KBM-7 (cell line): ENCODE results near the gene TNFSF18.
"Not testable (repeated sequence)": the region's sequence is repeated elsewhere in the genome, so short reads cannot be mapped to it uniquely, and the experiment has no call there.

ENCODE experiments used
- DNase-seq: peaks from one replicate; pipeline ENCODE4 v3.0.0-alpha.2; 2015
- in situ Hi-C: fragments of 300-500 bp; cut with MboI; formaldehyde crosslinking; loops from 2 replicates; pipeline ENCODE4 v1.14.3; 2020; ENCODE audit warnings: low sequenced_read_pairs, low pct_unique_long_range_greater_than_20kb, mixed read lengths

The TNFSF18 gene, protein sequence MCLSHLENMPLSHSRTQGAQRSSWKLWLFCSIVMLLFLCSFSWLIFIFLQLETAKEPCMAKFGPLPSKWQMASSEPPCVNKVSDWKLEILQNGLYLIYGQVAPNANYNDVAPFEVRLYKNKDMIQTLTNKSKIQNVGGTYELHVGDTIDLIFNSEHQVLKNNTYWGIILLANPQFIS

DNA sequence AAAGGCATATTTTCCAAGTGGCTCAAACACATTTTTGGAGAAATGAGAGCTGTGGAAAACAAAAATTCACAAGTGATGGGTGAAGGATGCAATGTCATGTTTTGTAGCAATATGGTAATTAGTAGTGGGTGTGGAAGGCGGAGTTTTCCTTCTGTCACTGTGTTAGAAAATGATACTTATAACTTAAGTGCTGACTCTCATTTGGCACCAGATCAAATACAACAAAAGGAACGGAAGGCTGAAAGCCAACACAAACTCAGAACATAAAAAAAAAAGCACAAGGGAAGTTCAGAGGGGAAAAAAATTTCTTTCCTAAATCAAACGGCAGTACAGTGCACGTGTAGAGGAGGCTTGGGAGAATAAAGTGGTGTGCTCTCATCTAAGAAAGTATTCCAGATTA is at the start of gene TNFSF18:
TSS of gene TNFSF18 (minus strand) at position 77 of the 400 bp plus-strand sequence. CDS start at position 32, 45 bp downstream.
- in situ Hi-C loops = no loop called here
- no peak for DNase-seq

DNA sequence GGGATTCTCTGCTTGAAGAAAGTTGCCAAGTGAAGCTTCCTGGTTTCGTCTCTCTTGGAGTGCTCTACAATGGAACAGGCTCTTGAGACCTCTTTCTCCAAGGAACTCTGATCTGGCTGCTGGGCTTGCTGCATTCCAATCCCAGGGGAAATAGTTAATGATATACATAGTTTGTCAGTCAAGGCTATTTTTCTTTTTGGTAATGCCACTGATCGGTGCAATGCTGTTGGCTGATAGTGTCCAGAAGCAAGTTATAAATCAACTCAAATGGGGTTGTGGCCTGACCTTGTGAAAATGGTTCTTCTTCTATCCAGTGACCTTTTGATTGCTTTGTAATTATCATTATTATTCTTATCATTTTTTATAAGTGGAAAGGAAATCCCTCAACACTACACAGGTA is 48.4 kb upstream of the TNFSF18 start:
- DNase-seq = no peak
- in situ Hi-C loops = no loop called here

DNA sequence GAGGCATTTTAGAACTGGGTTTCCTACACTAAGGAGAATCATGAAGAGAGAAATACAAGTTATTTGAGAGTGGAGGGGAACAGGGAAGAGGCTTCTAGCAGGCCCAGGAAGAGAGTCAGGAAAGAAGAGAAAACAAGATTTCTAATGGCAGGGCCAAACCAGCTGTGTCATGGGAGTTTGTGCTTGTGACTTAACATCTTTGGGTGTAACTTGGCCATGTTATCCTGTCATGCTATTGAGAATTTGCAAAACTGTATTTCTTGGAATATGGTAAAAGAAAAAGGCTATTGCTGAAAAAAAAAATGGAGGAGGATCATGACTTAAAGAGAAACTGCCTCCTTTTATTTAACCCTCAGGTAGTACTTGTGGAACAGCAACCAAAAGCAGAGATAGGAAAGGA is 47.4 kb upstream of the TNFSF18 start:
- in situ Hi-C loops = no loop called here
- DNase-seq = no peak

DNA sequence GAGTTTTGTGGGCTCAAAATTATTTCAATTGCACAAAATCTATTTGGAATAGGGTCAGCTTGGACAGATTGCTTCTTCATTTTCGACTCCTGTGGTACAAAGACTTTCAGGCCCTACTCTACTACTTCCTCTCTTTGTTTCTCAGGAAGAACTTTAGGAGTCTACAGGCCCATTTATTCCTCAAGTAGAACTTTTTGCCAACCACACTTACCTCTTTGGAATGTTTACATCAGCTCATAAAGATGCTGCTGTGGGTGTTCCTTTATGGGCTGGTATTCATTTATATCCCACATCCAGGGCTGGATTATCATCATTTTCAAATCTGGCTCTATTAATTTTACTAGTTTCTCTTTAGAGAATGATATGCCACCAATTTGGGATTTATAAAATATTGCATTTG is 46.3 kb upstream of the TNFSF18 start:
- no peak for DNase-seq
- in situ Hi-C loops = no loop called here

DNA sequence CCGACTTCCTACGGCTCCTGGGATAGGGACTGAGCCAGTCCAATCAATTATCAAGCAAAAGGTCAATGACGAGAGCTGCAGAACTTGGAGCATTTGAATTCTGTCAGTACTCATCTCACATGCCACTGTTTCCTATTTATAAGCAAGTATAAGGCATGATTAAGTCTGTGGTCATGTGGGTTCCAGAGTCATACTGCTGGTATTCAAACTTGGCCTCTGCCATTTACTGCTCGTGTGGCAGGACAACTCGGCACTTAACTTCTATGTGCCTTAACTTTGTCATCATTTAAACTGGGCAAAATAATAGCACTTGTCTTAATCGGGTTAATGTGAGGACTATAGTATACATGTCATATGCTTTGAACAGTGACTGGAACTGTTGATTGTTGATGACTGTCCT is 44.9 kb upstream of the TNFSF18 start:
- no peak for DNase-seq
- in situ Hi-C loops = no loop called here

DNA sequence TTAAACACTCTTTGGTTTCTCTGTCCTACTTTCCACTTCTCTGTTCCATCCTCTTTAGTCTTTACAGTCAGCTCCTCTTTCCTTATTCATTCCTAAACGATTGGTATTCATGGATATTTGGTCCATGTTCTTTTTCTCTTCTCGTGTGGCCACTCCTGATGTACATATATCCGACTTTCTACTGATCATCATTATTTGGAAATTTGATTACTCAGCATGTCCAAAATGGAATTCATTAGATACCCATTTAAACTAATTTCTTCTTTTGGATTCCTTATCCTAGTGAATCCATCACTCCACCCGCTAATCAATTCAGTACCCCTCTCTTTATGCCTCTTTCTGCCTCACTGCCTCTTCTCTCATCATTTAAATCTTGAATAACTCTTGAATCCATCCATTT is 43.8 kb upstream of the TNFSF18 start:
- no peak for DNase-seq
- in situ Hi-C loops = no loop called here

DNA sequence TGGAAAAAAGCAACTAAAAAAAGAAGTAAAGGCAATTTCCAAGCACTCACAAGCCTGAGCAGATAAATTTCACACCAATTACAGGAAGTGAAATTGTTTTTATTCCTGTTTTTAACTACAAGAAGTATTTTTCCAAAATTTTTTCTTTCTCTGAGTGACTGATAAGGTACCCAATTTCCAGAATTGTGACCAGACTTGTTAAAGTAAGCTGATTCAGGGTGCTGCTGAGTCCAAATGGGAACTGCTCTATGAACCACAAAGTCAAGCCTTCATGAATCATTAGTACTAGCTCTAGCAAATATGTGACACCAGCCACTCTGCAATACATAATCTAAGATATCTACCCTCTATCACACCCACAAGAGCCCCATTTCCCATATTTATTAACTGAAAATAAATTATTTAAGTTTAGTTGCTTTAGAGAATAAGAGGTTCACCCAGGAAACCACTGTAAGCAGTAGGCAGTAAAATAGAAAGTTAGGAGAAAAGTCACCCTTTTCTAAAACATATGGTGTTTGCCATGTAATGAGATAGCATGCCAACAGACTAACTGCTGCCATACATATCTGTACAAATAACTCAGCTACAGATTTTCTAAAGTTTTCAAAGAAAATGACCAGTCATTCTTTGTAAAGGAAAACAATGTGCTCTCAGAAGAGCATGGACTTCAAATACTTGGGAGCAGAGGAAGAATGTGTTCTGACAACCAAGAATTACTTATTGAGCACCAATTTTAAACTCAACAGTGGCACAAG is 43.1 kb upstream of the TNFSF18 start:
- no peak for DNase-seq
- in situ Hi-C loops = no loop called here

DNA sequence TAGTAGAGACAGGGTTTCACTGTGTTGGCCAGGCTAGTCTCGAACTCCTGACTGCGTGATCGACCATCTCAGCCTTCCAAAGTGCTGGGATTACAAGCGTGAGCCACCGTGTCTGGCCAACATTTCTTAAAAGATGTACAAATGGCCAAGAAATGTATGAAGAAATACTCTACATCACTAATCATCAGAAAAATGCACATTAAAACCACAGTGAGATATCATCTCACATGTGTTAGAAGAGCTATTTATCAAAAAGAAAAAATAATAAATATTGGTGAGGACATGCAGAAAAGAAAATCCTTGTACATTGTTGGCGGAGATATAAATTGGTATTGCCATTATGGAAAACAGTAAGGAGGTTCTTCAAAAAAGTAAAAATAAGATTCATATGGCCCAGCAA is 33.6 kb upstream of the TNFSF18 start:
- no peak for DNase-seq
- in situ Hi-C loops = no loop called here

DNA sequence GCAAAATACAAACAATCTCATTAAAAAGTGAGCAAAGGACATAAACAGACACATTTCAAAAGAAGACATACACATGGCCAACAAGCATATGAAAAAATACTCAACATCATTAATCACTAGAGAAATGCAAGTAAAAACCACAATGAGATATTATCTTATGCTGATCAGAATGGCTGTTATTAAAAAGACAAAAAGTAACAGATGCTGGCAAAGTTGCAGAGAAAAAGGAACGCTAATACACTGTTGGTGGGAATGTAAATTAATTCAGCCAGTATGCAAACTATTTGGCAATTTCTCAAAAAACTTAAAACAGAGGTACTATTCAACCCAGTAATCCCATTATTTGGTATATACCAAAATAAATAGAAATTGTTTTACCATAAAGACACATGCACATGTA is 32.2 kb upstream of the TNFSF18 start:
- in situ Hi-C loops = no loop called here

DNA sequence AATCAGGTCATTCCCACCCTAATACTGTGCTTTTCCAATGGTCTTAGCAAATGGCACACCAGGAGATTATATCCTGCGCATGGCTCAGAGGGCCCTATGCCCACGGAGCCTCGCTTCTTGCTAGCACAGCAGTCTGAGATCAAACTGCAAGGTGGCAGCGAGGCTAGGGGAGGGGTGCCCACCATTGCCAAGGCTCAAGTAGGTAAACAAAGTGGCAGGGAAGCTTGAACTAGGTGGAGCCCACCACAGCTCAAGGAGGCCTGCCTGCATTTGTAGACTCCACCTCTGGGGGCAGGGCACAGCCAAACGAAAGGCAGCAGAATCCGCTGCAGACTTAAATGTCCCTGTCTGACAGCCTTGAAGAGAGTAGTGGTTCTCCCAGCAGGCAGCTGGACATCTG is 23.5 kb upstream of the TNFSF18 start:
- DNase-seq, in situ Hi-C loops: not testable (repeated sequence)

More for the DNA sequence above, 32.2 kb upstream of the TNFSF18 start:
- DNase-seq = no peak

DNA sequence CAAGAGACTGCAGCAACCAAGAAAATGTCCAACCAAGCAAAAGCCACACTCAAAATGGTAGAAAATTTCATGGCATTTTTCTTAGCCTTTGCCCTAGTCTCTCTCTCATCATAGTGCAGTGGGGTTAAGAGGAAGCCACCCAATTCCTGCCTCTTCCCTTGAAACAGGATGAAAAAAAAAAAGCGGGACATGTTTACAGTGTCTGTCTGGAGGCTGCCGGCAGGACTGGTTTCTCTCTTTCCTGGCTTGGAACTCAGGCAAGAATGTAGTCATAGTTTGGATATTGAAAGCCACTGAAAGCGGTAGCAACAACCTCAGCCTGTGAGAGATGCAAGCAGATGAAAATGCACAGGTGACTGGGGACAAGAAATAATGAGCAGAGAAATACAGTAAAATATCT is 13.3 kb upstream of the TNFSF18 start:
- no peak for DNase-seq
- in situ Hi-C loops = no loop called here

DNA sequence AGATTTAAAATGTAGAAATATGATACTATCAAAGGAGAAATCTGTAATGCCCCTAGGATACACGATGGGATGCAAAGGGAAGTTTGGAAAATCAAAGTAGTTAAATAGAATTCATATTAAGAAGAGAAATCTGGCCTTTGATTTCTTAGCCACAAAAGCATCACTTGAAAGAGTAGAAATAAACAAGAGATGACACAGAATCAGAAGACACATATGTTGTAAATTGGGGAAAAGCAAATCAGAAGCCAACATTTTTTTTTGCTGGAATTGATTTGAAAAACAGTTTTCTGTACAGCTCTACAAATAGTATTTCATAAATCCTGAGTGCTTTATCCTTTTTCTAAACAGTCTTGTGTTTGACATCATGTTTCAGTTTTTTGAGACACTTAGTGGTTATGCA is 12.4 kb upstream of the TNFSF18 start:
- in situ Hi-C loops = no loop called here

DNA sequence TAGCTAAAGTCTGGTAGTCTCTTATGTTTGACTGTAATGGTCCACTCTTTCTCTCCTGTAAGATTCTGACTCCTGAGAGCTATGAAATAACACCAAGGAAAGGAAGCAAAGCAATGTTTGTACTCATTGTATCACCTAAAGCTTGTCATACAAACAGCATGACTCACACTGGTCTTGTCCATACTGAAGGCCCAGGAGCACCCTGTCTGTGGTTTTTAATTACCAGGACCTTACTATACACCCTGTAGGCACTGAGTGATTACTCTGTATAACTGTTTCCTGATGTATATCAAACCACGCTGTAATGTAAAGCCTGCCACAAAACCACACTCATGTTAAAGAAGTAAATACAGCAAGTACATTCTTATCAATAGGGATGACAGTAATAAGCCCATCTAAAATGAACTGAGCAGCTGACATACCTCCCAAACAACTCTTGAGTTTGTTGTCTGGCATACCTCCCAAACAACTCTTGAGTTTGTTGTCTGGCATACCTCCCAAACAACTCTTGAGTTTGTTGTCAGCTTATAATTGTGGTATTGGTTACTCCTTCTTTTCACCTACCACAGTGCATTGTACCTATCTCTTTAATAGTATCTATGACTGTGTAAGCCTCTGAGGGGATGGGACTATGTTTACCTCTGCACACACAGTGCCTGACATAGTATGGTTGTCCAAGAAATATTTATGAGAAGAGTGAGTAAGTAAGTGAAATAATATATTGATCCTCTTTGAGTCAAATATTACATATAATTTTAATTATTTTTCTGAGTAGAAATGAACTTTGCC is 11.6 kb upstream of the TNFSF18 start:
- in situ Hi-C loops = no loop called here
- DNase-seq = peak; percentile 18

More for the DNA sequence above, 12.4 kb upstream of the TNFSF18 start:
- no peak for DNase-seq

DNA sequence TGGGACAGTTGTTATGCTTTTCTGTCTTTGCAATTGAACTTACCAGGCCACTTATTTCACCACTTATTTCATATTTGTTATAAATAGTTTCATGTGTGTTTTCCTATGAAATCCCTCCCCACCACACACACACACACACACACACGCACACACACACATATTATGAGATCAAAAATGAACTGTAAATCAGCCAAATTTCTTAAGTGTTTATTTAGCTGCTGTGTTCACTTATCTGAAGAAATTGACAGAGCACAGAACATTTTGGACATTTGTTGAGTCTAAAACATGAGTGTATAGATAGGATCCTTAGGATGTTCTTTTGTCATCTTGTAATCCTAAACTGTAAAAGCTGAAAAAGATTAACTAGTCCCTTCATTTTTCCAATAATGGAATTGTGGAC is 7.8 kb upstream of the TNFSF18 start:
- in situ Hi-C loops = no loop called here
- no peak for DNase-seq

DNA sequence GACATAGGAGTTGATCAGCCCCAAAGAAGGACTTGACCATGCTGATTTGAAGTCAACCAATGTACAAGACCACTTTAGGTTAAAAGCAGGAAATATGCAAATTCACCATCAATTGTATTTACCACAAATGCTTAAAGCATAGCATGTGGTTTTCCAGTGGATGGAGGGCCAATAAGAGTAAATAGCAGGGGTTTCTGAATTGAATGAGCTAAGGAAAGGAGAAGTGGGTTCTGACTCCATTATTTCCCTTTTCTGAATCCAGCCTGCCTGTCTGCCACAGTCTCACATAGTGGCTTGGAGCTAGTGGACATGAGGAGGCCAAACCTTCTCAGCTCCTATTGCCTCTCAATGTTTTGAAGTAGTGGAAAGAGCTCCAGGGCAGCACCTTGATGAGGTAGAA is 7.2 kb upstream of the TNFSF18 start:
- DNase-seq = peak; percentile 53
- in situ Hi-C loops = no loop called here

DNA sequence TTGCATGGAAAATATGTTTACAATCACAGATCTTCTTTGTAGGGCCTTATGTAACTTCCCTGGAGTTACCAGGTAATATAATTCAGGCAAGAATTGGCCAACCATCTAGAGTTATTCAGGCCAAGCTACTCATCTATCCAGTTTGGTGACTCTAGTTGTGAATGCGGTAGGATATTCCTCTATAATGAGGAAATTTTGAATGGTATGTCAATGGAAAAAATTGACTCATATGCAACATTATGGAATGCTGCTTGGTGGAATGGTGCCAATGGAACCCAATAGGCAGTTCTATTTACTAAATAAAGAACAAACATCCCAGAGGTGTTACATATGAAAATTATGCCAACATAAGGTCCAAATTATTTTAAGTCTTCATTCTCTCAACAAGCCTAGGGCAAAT is 5.6 kb upstream of the TNFSF18 start:
- in situ Hi-C loops = no loop called here
- no peak for DNase-seq

DNA sequence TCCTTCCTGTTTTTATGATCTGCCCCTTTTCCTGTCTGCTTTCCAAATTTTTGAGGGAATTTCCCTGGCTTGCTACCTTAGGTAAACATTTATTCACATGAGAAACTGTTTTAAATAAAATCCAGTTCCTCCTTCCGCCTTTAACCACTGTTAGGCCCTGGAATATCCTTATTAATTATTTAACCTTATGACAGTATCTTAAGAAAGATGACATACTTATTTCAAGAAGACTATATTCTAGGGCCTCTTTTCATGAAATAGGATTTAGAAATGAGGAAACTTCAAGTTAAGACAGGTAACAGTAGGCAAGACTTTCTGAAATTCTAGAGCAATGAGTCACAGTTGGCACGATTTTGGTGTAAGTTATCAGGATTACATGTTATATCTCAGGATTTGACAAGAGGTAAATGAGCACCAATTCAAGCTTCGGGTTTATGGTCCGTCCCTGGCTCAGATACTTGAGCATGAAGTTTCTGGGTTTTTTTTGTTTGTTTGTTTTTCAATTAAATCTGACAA is 2.0 kb upstream of the TNFSF18 start:
- in situ Hi-C loops = no loop called here
- no peak for DNase-seq

DNA sequence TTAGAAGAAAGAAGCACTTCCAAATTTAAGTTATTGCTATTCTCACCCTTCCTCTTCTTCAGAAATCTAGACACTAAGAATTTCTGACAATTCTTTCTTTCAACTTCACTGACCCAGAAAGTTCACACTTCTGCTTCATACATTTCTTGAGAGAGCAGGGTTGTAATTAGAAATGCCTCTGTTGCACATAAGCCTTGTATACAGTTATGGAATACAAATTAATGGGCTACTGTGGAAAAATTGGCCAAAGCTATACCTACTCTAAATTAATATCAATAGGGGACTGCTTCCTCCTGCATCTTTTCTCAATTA is 1.5 kb downstream of the TNFSF18 start:
- in situ Hi-C loops = no loop called here
- DNase-seq = no peak

DNA sequence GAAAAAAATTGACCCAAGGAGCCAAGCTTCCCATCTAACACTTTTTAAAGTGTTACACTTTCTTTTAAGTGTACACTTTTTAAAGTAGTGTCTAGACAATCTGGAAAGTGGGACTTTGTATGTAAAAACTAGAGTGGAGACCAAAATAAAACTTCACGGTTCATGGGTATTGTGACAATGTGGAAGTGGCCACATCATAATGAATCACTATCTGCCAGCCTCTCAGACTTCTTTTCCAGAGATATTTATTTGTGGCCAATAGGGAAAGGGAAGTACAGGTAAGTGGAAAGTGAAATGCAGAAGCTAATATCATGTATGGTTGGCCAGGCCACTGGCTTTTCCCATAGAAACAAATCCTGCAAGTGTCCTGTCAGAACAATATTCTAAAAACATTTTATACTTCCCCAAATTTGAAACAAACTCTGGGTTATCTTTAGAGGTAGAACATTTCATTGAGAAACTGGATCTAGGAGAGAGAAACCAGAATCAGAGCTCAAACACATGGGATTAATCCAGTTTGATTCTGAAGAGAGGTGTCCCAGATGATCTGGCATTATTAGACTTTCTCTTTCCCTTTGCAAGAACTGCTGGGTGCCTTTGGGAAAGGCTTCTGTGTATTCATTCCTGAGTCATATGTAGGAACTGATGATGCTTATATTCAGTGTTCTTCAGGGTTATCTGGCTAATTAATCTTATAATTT is 2.0 kb downstream of the TNFSF18 start:
- peak; percentile 15 for DNase-seq

DNA sequence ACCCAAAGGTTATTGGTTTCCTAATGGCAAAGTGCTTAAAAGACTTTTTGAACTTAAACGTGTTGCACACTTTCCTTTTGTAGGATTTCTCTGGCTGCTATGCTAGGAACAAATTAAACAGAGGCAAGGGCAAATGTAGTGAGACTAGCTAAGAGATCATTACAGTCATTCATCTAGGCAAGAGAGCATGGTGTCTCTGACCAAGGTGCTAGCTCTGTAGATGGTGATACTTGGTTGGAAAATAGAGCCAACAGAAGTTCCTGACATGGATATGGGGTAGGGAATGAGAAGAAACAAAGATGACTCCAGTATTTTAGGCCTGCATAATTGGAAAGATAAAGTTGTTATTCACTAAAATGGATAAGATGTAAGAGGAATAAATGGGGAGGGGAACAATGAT is 6.1 kb downstream of the TNFSF18 start:
- in situ Hi-C loops = no loop called here
- DNase-seq = no peak

More for the DNA sequence above, 2.0 kb downstream of the TNFSF18 start:
- in situ Hi-C loops = no loop called here
